ENCODE data around the gene LRRC26. TPM values are rescaled to one million over a fixed set of nuclear protein-coding genes. Genes with fewer than 3 reads are reported as not detected.

Gene LRRC26
- not detected in 2 replicates for total RNA-seq

GRCh38 chr9:137169896-137170358, at the start of gene LRRC26:
TSS of gene LRRC26 (minus strand) at chr9:137170051. CDS start at chr9:137169943, 108 bp downstream.

GRCh38 chr9:137205126-137206069, 35.5 kb upstream of the LRRC26 start, which contains the start of the genes NDOR1 and TMEM203:
TSS of gene NDOR1 (plus strand) at chr9:137205700. CDS start at chr9:137205778, 78 bp downstream.
TSS of gene TMEM203 (minus strand) at chr9:137205648. CDS start at chr9:137205414, 234 bp downstream.

GRCh38 chr9:137200311-137201204, 30.7 kb upstream of the LRRC26 start, which contains the start of gene TPRN:
TSS of gene TPRN (minus strand) at chr9:137200741. CDS start at chr9:137200711, 30 bp downstream.

GRCh38 chr9:137188490-137189296, 18.8 kb upstream of the LRRC26 start, which contains the start of the genes ANAPC2 and SSNA1:
TSS of gene ANAPC2 (minus strand) at chr9:137188560. CDS start at chr9:137188532, 28 bp downstream.
TSS of gene SSNA1 (plus strand) at chr9:137188676. CDS start at chr9:137188727, 51 bp downstream.

GRCh38 chr9:137138722-137139467, 31.0 kb downstream of the LRRC26 start, which contains the start of gene GRIN1:
TSS of gene GRIN1 (plus strand) at chr9:137139154. CDS start at chr9:137139487, 333 bp downstream.

Other genes starting within 250 kb of the LRRC26 start
- gene FBXW5, start 225.3 kb downstream of the LRRC26 start, total RNA-seq, result 161 and 176 TPM in 2 replicates
- 0.19 TPM in 1 of 2 replicates, not detected in the other for gene C8G, start 224.8 kb downstream of the LRRC26 start, total RNA-seq
- gene LCN12, start 217.8 kb downstream of the LRRC26 start, total RNA-seq, result not detected in 2 replicates
- gene PTGDS, start 192.5 kb downstream of the LRRC26 start, total RNA-seq, result 1.7 TPM in 1 of 2 replicates, not detected in the other
- 0.85 TPM in 1 of 2 replicates, not detected in the other for gene LCNL1, start 187.1 kb downstream of the LRRC26 start, total RNA-seq
- 14.9 and 23.6 TPM in 2 replicates for gene PAXX, start 177.6 kb downstream of the LRRC26 start, total RNA-seq
- 0.56 and 1.7 TPM in 2 replicates for gene CLIC3, start 173.5 kb downstream of the LRRC26 start, total RNA-seq
- gene ABCA2, start 141.8 kb downstream of the LRRC26 start, total RNA-seq, result 10.4 and 20.3 TPM in 2 replicates
- not detected in 2 replicates for gene FUT7, start 138.0 kb downstream of the LRRC26 start, total RNA-seq
- gene NPDC1, start 123.9 kb downstream of the LRRC26 start, total RNA-seq, result 14.6 and 20.3 TPM in 2 replicates
- not detected in 2 replicates for gene ENTPD2, start 116.0 kb downstream of the LRRC26 start, total RNA-seq
- 0.85 and 10.4 TPM in 2 replicates for gene SAPCD2, start 99.5 kb downstream of the LRRC26 start, total RNA-seq
- gene UAP1L1, start 92.5 kb downstream of the LRRC26 start, total RNA-seq, result 5.9 and 16.1 TPM in 2 replicates
- gene MAN1B1, start 83.1 kb downstream of the LRRC26 start, total RNA-seq, result 67.3 and 120 TPM in 2 replicates
- gene DPP7, start 55.3 kb downstream of the LRRC26 start, total RNA-seq, result 33.9 and 69.9 TPM in 2 replicates
- gene GRIN1, start 30.9 kb downstream of the LRRC26 start, total RNA-seq, result under 0.01 and 0.19 TPM in 2 replicates
- gene TMEM210, start 2.0 kb upstream of the LRRC26 start, total RNA-seq, result not detected in 2 replicates
- gene ANAPC2, start 18.5 kb upstream of the LRRC26 start, total RNA-seq, result 16.9 and 21.5 TPM in 2 replicates
- gene SSNA1, start 18.6 kb upstream of the LRRC26 start, total RNA-seq, result 43.1 and 109 TPM in 2 replicates
- 4.2 and 7.7 TPM in 2 replicates for gene TPRN, start 30.7 kb upstream of the LRRC26 start, total RNA-seq
- gene TMEM203, start 35.6 kb upstream of the LRRC26 start, total RNA-seq, result 36.9 and 42.9 TPM in 2 replicates
- gene NDOR1, start 35.6 kb upstream of the LRRC26 start, total RNA-seq, result 2.8 and 5.9 TPM in 2 replicates
- gene RNF208, start 52.2 kb upstream of the LRRC26 start, total RNA-seq, result 0.19 and 0.28 TPM in 2 replicates
- under 0.01 and 0.19 TPM in 2 replicates for gene CYSRT1, start 55.1 kb upstream of the LRRC26 start, total RNA-seq
- gene RNF224, start 57.5 kb upstream of the LRRC26 start, total RNA-seq, result not detected in 2 replicates
- not detected in 2 replicates for gene SLC34A3, start 60.9 kb upstream of the LRRC26 start, total RNA-seq
- 99.2 and 1,104 TPM in 2 replicates for gene TUBB4B, start 71.2 kb upstream of the LRRC26 start, total RNA-seq
- gene STPG3, start 81.2 kb upstream of the LRRC26 start, total RNA-seq, result not detected in 2 replicates
- 45.1 and 65.0 TPM in 2 replicates for gene NELFB, start 85.3 kb upstream of the LRRC26 start, total RNA-seq
- 13.8 and 31.1 TPM in 2 replicates for gene TOR4A, start 107.7 kb upstream of the LRRC26 start, total RNA-seq
- gene NRARP, start 132.2 kb upstream of the LRRC26 start, total RNA-seq, result 0.28 and 0.77 TPM in 2 replicates